ENCODE measurements around the gene CCDC182.
A peak's percentile ranks its signal among the peaks of the same experiment; 100 is the strongest.

Gene CCDC182

DNA sequence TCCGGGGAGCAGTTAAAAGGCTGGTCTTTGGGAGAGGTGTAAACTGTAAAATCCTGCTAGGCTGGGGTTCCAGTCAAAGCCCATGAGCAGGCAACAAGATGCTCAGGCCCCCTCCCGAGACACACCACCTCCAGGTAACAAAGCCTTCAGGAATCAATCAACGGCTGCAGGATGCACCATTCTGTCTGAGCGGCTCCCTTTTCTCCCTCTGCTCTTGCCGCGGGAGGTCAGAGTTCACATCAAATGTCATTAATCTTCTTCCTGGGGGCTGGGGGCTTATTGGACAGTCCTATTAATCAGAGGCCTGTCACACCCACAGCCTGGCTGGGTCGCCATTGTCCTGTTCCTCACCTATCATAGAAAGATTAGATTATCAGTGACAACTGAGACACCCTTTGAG is 11.9 kb upstream of the CCDC182 start:
- no peak for DNase-seq (ENCODE audit: low read depth)

DNA sequence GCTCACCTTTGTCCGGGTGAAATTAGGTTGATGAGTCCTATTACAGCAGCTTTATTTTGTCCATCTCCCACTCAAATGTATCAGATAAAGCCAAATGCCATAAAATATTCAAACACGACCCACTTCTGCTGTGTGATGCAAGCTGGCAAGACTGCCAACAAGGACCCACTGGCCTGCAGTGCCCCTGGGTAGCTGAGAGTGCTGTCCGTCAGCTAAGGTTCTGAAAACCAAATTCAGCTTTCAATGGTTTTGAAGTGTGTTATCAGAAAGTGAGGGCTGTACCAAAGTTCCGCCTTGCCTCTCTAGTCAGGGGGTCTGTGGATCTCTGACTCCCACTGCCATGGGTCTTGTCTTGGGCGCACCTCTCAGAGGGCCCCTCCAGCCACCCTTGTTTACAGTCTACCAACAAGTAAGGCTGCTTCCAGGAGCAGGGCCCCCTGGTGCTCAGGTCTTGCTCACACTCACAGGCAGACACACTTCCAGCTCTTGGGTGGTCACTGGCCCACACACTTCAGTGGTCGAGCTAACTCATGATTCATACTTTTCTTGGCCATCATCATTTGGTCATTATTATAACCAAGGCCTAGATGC is 10.5 kb upstream of the CCDC182 start:
- no peak for DNase-seq (ENCODE audit: low read depth)

DNA sequence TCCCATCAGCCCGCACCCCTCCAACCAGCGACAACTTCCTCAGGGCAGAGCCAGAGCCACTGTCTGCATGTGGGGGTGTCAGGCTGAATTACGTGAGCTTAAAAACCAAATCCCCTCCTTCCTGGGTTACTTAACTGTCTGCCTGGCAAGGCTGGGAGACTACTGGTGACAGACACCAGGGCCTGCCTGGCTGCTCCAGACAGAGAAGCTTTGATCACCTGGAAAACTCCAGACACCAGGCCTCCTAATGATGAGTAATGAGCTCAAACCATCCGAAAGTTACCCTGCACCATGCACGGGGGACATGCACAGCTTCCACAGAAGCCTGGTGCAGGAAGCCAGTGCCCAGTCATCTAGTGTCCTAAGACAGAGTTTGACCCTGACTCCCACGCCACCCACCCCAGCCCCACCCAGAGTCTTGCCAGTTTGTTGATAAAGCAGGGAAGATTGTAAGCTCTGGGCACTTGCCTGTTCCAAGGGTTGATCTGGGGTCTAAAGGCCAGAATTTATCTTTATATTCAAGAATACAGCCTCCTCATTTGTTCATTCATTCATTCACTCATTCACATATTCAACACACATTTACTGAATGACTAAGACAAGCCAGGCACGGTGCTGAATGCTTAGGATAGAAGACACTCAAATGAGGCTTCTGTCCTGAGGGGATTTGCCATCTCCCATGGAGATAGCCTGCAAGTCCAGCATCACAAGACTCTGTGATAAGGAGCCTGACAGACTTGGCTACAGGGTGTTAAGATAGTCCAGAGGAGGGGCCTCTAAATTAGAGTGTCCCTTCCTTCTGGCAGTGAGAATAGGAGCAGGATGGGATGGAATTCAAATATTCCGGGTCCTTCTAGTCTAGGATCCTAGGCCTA is 7.2 kb upstream of the CCDC182 start:
- no peak for DNase-seq (ENCODE audit: low read depth)

DNA sequence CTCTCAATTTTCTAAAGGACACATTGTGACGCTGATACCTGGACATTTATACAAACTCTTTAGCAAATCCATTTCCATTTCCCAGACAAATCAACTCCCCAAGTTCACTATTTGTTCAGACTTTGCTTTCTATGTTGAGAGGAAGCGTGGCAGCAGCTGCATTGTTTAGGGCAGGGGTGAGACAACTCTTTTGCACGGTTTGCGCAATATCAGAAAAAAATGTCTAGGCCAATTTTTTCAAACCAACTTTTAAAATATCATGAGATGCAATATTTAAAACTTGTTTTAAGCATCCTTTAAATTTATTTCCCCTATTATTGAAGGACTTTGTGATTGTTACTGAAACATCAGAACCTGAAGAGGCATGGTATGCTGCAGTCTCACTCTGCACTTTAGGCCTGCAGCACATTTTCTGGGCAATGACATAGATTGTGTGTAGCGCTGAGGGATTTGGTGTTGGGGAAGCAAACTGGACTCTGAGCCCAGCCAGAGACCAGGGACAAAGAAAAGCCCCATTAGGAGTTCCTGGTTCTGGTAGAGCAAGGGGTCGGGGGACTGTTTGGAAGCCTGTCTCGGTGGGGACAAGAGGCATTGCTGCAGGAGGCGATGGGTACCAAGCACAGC is 6.4 kb upstream of the CCDC182 start:
- no peak for DNase-seq (ENCODE audit: low read depth)

DNA sequence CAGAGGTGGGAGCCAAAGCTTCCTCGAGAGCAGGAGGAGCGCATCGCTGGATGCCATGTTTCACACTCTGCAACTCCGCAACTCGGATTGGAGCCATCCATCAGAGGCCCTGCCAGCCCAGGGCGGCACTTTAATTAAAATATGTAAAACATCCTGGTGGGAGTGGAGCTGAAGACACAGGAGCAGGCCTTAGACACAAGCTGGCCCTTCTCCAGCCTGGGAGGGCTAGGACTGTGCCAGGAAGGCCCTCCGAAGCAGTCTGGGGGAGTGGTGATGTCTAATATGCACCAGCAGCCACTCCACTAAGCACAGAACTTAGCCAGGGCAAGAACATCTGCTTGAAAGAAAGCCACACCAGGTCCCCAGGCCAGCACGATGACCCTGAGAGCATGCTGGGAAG is 5.8 kb upstream of the CCDC182 start:
- no peak for DNase-seq (ENCODE audit: low read depth)

DNA sequence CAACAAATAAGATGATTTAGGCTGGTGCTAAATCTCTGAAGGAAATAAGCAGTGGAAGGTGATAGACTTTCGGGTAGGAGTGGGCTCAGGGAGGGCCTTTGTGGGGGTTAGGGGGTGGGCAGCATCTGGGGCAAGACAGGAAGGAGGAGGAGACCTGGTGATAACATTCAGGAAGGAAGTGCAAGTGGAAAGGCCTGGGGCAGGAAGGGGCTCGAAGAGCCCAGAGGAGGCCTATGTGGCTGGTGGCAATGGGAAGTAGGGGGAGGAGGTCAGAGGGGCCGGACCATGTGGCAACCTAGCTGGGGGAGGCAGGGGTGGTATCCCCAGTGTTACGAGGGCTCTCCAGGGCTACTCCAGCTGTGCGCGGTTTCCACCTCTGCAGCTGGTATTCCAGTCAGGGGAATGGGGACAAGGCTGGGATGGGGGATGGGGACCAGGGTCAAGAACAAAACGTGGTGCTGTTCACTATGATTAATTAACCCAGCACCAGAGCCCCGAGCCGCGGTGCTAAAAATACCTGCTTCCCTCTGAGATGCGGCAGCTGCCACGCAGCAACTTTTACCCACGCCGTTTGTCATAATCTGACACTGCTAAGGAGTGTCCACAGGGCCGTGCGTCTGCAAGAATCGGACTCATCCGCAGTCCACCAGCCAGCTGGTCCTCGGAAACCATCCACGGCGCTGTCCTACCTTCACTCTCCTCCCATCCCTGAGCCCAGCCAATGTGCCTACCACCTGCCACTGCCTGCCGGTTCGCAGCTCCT is 5.2 kb upstream of the CCDC182 start:
- no peak for DNase-seq (ENCODE audit: low read depth)

DNA sequence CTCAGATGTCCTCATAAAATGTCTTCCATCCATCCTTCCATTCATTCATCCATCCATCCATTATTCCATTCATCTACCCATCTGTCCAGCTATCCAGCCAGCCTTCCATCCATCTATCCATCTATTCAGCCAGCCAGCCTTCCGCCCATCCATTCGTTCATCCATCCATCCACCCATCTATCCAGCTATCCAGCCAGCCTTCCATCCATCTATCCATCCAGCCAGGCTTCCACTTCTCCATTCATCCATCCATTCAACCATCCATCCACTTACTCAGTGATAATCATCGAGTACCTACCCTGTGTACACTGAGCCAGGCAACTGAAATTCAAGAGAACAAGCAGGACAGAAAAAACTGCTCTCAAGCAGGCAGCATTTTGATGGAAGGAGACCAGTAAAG is 4.6 kb upstream of the CCDC182 start:
- DNase-seq (ENCODE audit: low read depth): no peak

DNA sequence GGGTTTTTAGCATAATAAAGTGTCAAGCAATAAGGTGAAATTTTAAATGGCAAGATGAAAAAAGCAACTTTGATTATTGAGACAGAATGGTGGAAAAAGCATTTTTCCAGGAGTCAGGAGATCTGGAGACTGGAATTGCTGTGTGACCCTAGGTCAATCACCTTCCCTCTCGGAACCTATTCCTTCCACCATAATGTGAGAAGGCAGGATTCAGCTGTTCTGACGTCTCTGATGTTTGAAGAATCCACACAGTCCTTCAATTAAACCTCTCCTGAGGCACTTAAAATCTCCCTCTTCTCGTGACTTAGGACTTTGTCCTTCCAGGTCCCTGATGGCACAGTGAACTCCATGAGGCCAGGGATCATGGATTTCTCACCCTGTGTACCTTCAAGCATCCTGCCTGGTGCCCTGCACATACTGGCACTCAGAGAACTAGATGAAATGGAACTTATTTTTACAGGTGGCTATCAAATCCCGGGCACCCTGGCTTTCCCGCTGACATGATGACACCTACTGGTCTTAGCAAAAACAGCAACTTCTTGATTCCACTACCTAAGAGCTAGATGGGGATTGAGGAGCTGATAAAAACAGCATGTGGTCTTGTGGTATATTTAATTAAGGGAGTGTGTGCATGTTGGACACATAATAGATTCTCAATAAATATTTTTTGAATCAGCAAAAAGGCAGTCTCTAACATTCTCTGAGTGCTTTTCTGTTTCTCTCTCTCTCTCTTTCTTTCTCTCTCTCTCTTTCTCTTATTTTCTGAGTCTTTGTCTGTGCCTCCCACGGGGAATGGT is 2.3 kb upstream of the CCDC182 start:
- DNase-seq (ENCODE audit: low read depth): peak; percentile 40

DNA sequence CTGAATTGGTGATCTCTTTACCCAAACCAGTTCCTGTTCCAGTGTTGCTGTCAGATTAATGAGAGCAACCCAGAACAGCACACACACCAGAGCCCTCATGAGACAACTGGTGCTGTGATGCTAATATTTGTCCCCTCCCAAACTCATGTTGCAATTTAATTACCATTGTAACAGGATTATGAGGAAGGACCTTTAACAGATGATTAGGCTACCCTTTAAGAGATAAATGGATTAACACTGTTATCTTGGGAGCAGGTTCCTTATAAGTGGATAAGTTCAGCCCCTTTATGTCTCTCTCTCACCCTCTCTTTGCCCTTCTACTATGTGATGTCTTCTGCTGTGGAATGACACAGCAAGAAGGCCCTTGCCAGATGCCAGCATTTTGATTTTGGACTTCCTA is 1.1 kb upstream of the CCDC182 start:
- DNase-seq (ENCODE audit: low read depth): no peak

DNA sequence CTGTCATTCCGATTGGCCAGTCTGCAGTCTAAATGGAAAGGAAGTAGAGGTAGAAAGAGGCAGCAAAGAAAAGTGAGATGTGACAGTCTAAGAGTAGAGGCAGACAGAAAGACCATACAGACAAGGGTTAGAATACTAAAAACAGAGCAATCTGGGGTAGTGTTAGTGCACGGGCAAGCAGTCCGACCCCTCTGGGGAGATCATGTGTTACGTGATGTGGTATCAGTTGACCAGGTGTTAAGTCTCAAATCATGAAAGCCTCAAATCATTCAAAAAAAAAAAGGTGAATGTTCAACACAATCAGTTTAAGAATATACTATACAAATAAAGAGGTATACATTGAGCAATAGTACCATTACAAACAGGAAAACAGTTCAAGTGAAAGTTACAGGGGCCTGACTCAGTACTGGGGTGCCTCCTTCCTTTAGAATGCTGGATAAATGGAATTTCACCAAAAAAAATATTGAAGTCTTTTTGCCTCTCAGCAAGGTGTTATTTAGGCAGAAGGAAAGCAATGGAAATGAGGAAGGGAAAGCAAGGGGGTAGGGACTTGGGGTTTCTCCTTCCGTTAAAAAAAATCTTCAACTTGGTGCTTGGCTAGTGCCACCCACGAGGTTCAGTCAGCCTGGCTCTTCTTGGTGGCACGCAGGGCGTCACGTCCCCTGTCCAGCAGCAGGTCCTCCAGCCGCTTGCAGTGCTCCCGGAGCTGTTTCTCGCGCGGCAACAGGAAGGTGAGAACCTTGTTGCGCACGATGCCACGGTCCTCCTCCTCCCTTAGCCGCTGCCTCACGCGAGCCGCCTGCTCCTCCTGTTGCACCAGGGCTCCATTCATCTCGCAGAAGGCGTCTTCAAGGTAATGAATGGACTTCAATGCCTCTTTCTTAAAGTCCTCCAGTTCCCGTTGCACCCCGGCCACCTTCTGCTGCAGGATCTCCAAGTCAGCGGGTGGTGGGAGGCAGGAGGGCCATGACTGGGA is 616 bp downstream of the CCDC182 start:
- no peak for DNase-seq (ENCODE audit: low read depth)

DNA sequence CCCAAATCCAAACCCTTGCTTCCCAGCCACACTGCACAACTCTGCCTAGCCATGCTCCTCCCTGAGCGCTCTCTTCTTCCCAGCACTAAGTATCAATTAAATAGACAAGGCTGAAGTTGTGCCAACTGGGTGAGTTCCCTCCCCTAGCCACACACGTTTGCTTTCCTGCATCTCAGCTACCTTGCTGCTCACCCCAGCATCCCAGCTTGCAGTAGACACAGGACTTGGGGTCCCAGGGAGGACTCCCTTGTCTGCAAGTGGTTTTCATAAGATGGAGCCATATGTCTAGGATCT is 4.9 kb downstream of the CCDC182 start:
- DNase-seq (ENCODE audit: low read depth): no peak

DNA sequence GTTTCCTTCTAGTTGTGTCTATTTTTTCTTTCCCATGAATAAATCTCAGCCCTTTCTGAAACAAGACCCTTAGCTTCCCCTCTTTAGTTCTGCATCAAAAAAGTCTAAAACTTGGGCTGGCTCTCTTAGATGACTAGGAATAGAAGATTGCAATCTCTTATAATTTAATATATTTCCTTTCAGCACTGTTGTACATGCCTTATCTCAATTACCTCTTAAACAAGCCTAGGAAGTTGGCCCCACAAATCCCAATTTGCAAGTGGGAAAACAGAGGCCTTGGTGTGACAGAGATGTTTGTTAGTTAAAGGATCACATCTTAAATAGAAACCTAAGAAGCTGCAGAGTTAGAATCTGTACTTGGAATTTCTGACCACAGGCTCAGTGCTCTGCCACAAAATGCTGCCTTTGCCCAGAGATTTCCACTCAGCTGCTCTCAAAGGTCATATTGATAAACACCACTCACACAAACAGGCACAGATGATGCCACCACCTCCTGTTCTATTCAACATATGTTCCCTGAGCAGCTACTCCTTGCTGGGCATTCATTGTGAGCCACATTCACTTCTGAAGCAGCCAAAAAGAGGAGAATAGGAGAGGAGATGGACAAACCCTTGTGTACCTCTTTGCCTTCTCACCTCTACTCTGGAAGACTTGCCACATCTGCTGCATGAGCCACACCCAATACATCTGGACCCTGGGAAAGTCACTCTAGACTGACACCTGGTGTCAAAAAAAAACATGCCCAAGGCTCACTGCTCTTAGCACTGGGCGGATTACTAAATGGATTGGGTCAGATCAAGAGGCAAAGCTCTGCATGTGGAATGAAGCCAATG is 5.5 kb downstream of the CCDC182 start:
- DNase-seq (ENCODE audit: low read depth): no peak

DNA sequence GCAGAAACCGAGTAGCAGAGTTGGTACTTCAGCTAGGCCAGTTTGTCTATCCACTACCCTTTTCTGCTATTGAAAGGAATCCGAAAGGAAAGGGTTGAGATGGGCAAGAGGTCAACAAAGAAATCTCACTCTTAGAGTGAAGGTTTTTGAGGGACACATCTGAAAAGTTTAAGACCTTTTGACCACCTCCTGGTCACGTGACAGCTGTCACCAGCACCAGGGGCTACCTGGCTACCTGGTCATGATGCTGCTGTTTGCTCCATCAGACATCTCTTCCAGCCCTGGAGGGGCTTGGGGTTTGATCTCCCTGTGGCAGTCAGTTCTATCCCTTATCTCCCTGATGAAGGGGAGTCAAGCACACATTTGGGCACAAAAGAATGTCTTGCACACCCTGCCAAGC is 7.6 kb downstream of the CCDC182 start:
- no peak for DNase-seq (ENCODE audit: low read depth)

DNA sequence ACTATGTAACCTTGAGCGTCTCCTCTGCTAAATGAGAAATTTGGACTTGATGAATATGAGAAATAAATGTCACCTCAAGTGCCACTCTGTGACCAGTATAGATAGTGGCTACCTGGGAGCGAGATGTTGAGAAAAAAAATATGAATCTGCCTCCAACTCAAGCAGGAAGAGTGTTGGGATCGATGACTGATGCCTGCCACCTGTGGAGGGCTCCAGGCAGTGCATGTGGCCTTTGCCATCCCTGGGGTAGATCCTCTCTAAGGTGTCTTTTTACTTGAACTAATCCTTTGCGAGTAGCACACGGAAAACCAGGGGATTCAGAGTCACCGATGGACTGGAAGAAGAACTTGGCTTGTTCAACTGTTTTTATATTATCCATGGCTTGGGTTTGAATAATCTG is 9.4 kb downstream of the CCDC182 start:
- DNase-seq (ENCODE audit: low read depth): no peak

DNA sequence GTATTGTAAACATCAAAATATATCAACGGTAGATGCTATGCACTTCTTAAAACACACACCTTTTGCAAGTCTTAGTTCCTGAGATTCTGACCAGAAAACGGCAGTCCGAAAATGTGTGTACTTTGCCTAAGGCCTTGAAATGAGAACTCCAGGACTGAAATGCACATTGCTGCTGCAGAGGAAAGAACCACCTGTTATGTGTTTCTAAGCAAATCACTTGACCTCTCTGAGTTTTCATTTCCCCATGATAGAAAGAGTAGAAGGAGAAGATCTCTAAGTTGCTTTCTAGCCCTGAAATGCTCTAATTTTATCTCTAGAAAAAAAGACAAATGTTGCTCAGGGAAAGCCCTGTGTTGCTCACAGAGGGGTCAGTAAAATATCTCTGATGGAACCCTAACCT is 9.9 kb downstream of the CCDC182 start:
- no peak for DNase-seq (ENCODE audit: low read depth)

DNA sequence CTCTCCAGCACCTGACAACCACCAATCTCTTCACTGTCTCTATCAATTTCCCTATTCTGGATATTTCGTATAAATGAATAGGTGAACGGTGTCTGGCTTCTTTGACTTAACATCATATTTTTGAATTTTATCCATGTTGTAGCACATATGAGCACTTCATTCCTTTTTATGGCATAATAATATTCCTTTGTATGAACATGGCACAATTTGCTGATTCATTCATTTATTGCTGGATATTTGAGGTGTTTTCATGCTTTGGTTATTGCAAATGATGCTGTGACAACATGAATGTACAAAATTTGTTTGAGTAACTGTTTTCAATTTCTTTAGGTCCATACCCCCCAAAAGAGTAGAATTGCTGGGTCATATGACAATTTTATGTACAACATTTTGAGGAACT is 12.0 kb downstream of the CCDC182 start:
- DNase-seq (ENCODE audit: low read depth): no peak

DNA sequence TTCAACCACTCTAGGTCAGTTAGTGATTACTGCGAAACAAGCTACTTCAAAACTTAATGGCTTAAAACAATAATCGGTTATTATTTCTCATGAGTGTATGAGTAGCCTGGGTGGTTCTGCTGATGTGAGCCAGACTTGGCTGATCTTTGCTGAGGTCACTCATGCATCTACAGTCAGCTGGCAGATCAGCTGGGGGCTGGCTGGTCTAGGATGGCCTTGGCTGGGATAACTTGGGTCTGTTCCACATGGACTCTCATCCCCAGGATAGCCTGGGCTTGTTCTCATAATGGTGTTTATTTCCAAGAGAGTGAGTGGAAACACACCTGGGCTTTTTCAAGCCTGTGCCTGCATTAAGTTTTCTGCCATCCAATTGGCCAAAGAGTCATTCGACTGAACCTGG is 13.0 kb downstream of the CCDC182 start:
- no peak for DNase-seq (ENCODE audit: low read depth)

DNA sequence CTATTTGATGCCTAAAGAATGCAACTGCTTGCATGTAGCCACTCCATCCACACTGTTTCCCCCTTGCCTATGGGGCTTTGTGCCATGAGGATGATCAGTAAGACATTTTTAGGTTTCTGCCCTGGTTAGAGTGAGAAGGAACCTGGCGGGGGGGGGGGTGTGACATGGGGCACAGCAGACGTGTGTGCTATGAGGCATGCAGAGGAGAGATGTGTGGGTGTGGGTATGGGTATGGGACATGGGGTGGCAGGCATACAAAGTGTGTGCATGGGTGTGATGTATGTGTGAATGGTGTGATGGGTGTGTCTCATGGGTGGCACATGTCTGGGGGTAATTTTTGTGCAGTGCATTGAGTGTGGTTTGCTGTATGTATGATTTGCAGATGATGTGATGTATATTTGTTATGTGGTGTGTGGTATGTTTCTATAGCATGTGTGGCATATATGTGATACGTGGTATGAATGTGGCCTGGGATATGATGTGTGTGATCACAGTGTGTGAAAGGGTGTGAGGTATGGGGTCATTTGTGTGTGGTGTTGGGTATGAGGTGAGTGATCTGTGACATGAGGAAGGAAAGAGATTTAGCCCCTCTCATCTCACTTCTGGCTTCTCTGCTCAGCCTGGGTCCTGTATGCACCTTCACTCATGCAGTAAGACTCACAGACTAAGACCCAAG is 14.9 kb downstream of the CCDC182 start:
- DNase-seq (ENCODE audit: low read depth): no peak

DNA sequence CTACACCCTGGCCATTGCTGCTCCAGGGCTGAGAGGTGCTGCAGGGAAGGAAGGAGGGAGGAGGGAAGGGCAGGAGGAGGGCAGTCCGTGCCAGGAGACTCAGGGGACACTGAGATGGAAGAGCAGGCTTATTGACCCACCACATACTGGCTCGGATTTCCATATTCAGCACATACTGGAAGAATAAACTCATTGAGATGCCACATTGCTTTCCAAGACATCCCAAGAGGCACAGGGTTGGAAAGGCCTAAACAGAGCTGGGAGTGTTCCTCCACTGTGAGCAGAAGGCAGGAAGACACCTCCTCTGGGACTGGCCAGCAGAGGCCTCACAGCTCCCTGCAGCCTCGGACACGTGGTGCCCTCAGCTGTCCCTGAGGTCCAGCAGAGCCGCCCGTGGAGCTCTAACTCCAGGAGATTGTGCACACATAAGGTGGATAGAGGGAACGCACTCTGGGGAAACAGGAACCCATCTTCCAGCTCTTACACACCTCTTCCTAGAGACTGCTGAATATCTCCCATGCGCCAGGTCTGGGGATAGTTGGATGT is 17.4 kb downstream of the CCDC182 start:
- DNase-seq (ENCODE audit: low read depth): no peak

All from non-pigmented ciliary epithelial cell (primary cell).